Endothelial cell of coronary artery (primary cell): Measurements from ENCODE around the gene IL21. TPM values are rescaled to one million over a fixed set of nuclear protein-coding genes. Genes with fewer than 3 reads are reported as not detected.

ENCODE experiments used
- total RNA-seq: library from RNA; depleted of rRNA; stranded (reverse); fragments of >200 nt; gene quantifications from 2 replicates; pipeline ENCODE4 v1.2.3, GENCODE V29; 2014

The IL21 gene
- total RNA-seq: not detected in 2 replicates

GRCh38 chr4:122621016-122621507 is at the start of gene IL21:
Gene IL21, minus strand, starts transcription at chr4:122621066. Its CDS starts 55 bp downstream, at chr4:122621011.

Other genes with a start within 250 kb of the IL21 start
- gene ADAD1, start 242.1 kb downstream of the IL21 start, total RNA-seq: not detected in 2 replicates
- gene IL2, start 164.3 kb downstream of the IL21 start, total RNA-seq: not detected in 2 replicates
- gene BBS12, start 111.6 kb upstream of the IL21 start, total RNA-seq: 4.0 and 4.7 TPM in 2 replicates
- 8.1 and 36.0 TPM in 2 replicates for gene FGF2, start 205.8 kb upstream of the IL21 start, total RNA-seq